HTR-8/SVneo (cell line): ENCODE results near the gene NAV1.

ENCODE experiments used
- DNase-seq: peaks from one replicate; pipeline ENCODE4 v3.0.0; 2011; ENCODE audit warnings: low spot score, mixed read lengths; ENCODE audit not compliant: insufficient read length
- FAIRE-seq: peaks from 2 replicates; lab custom pipeline; 2011; peaks lifted over from hg19 to GRCh38; lab: Jason Lieb, UNC

The NAV1 gene

GRCh38 chr1:201561601-201562000 is 22.7 kb downstream of the NAV1 start:
- no peak for FAIRE-seq

GRCh38 chr1:201562257-201562656 is 23.3 kb downstream of the NAV1 start:
- peak; percentile 91 for FAIRE-seq
- DNase-seq, result peak; percentile 91

More at GRCh38 chr1:201561601-201562000, 22.7 kb downstream of the NAV1 start:
- DNase-seq, result no peak

- no peak for DNase-seq
- FAIRE-seq, result peak; percentile 92
Observed at GRCh38 chr1:201562659-201563405, 23.9 kb downstream of the NAV1 start.

GRCh38 chr1:201563406-201563780 is 24.5 kb downstream of the NAV1 start:
- no peak for FAIRE-seq

GRCh38 chr1:201563941-201564340 is 25.0 kb downstream of the NAV1 start:
- DNase-seq, result no peak
- no peak for FAIRE-seq

More at GRCh38 chr1:201563406-201563780, 24.5 kb downstream of the NAV1 start:
- no peak for DNase-seq

GRCh38 chr1:201565024-201565730 is 26.2 kb downstream of the NAV1 start:
- DNase-seq (no peak), FAIRE-seq (no peak)

GRCh38 chr1:201565771-201566528 is 27.0 kb downstream of the NAV1 start:
- no peak for FAIRE-seq
- no peak for DNase-seq

GRCh38 chr1:201566529-201566823 is 27.5 kb downstream of the NAV1 start:
- DNase-seq (no peak), FAIRE-seq (no peak)

- no peak for DNase-seq
- no peak for FAIRE-seq
Observed at GRCh38 chr1:201566933-201567801, 28.2 kb downstream of the NAV1 start.

- DNase-seq (no peak), FAIRE-seq (no peak)
Observed at GRCh38 chr1:201568265-201568664, 29.3 kb downstream of the NAV1 start.

- FAIRE-seq, result no peak
- DNase-seq, result no peak
Observed at GRCh38 chr1:201568859-201569294, 29.9 kb downstream of the NAV1 start.

GRCh38 chr1:201570181-201570885 is 31.4 kb downstream of the NAV1 start:
- FAIRE-seq (no peak), DNase-seq (no peak)

GRCh38 chr1:201570886-201571624 is 32.1 kb downstream of the NAV1 start:
- FAIRE-seq (no peak), DNase-seq (no peak)

GRCh38 chr1:201573030-201573429 is 34.1 kb downstream of the NAV1 start:
- DNase-seq (no peak), FAIRE-seq (no peak)

- DNase-seq, result no peak
- no peak for FAIRE-seq
Observed at GRCh38 chr1:201573923-201574322, 35.0 kb downstream of the NAV1 start.

- FAIRE-seq, result no peak
- DNase-seq, result no peak
Observed at GRCh38 chr1:201575912-201576311, 37.0 kb downstream of the NAV1 start.

GRCh38 chr1:201576914-201577313 is 38.0 kb downstream of the NAV1 start:
- FAIRE-seq (no peak), DNase-seq (no peak)

GRCh38 chr1:201578008-201578888 is 39.3 kb downstream of the NAV1 start:
- DNase-seq, result no peak
- FAIRE-seq, result no peak
